Right renal pelvis (tissue), 4 donors: Measurements from ENCODE around the gene HEXIM1. TPM values are rescaled to one million over a fixed set of nuclear protein-coding genes. Genes with fewer than 3 reads are reported as not detected.
A peak's percentile ranks its signal among the peaks of the same experiment; 100 is the strongest.

Experiments used
- DNase-seq, 4 donors: peaks; one replicate each; pipeline ENCODE4 v3.0.0-alpha.2; 2013; ENCODE audit warnings: low read depth in 4 of 4, low spot score in 3 of 4, missing footprints in 1 of 4
- polyA plus RNA-seq, 4 donors: library from polyadenylated mRNA; unstranded; fragments of 120-200 nt; gene quantifications; one replicate each; pipeline ENCODE4 v1.2.1, GENCODE V29; 2013; ENCODE audit not compliant: insufficient read length in 4 of 4

HEXIM1 gene
- polyA plus RNA-seq, 4 donors = 41.5 to 47.5 (median 42.9) TPM

DNA sequence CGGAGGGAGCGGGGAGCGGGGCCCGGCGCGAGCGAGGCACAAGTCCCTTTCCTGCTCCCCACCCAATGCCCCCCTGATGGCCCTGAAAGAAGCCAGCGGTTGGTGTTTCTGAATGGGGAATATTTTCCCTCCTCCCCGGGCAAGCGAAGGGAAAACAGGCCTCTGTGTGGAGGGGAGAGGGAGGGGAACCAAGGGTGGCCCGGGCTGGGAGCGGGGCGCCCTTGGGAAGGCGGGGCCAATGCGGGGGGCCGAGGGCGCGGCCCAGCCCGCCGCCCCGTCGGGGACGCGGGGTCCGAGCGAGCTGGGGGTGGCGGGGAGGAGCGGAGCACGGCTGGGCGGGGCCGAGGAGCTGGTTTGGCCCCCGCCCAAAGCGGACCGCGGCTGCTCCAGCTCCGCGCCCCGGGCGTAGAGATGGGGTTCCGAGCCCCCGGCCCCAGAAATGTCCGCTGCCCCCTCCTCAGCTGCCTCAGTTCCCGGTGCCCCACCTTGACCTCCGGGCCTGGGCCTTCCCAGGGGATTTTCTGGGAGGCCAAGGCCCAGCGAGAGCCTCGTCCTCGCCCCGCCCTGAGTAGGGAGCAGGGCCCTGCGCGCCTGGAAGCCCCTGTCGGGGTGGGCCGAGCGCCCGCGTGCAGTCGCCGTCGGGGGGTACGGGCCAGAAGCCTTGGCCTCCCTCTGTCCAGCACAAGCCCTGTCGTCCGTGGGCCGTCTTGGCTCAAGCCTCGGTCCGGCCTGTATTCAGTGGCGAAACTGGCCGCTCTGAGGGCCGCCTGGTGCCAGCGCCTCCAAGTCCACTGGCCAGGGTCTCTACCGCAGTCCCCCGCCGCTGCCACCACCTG lies 3.9 kb upstream of the HEXIM1 start:
- no peak for DNase-seq

DNA sequence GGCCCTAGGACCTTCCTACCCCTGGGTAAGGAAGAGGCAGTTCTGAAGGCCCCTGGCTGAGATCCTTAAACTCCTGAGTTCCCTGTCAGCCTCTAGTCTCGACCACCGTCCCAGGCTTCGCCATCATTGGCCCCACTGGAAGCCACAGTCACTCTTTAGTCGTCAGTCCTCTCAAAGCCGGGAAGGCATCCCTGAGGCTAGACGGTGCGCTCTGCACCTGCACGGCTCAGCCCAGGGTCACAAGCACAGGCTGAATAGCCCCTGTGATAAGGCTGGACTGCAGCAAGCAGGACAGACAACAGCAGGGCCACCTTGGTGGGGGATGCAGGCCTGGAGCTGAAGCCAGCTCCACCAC lies 3.3 kb upstream of the HEXIM1 start:
- DNase-seq = no peak

DNA sequence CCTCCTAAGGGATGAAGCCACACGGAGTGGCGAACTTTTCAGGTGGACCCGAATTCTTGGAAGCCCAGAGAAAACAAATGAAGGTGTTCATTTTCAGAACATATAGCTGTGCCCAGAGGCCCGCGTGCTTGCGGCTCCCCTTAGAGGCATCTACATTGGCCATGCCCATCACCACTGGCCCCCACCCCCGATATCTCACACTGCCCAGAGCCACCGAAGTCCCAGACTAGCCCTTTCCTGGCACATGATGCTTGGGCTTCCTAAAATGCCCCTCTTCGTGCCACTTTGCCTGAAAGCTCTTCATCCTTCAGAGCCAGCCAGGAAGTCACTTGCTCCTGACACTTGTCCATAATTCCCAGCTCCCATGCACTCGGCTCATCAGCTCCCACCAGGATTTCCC lies 2.1 kb upstream of the HEXIM1 start:
- no peak for DNase-seq

DNA sequence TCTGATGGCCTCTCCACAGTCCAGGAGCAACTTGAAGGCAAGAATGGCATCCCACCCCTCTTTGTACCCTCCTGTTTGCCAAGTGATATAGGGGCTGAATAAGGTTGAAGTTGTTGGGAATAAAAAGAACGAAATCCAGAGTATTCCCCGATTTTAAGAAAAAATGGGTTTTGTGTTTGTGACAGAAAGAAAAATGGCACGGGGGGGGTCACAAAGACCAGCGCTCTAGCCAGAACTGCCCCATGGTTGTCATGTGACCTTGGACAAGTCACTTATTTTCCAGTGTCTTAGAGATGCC lies 1.7 kb upstream of the HEXIM1 start:
- DNase-seq = no peak

DNA sequence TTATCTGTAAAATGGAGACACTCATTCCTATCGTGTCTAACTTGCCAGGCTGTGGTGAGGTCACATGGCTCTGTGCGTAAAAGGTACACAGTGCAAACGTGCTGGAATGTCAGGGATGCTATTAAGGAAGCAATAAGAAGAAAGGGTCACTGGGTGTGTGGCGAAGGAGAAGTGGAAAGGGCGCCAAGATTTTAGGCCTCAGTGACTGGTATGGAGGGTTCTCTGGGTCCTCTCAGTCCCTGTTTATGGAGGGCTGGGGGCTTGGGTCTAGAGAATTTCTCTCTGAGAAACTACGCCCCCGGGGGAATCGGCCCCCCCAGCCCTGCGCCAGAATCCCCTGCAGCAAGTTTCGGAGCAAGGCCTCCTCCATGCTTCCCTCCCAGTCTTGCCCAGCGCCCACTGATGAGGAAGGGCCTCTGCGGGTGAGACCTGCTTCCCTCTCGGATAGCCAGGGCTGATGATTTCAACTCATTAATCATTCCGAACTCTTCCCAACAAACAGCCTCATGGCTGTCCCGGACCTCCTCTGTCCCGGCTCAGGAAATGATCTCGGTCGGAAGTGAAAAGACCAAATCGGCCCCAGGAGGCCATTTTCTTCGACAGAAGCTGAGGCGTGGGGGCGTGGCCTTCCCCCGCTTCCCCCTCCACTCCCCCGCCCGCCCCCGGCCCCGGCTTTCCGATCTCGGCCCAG lies 1.2 kb upstream of the HEXIM1 start:
- no peak for DNase-seq

DNA sequence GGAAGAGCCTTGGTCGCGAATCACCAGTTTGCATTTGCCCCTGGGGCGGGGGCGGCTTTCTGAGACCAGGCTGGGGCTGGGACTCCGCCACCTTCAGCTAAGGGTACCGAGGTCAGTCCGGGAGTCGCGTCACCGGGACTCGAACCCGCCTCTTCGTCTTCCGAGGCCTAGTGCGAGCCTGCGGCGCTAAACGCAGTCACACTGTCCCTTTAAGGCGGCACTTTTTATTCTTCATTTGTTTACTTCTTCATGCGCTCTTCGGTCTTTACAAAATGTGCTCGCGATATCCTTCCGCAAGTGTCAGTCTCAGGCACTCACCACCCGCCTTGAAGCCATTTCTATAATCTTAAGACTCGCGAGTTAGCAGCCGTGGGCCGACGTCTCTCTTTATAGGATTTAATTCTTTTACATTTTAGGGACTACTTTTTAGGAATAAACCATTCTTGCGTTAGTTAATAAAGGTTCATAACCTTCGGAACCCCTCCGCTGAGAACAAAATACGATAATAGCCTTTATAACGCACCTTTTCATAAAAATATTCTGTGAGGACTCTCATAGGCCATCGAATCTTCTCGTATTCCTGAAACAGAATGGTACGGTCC lies 593 bp upstream of the HEXIM1 start:
- peak in 3 of 4 donors; percentile 87 to 93 (median 92) for DNase-seq

DNA sequence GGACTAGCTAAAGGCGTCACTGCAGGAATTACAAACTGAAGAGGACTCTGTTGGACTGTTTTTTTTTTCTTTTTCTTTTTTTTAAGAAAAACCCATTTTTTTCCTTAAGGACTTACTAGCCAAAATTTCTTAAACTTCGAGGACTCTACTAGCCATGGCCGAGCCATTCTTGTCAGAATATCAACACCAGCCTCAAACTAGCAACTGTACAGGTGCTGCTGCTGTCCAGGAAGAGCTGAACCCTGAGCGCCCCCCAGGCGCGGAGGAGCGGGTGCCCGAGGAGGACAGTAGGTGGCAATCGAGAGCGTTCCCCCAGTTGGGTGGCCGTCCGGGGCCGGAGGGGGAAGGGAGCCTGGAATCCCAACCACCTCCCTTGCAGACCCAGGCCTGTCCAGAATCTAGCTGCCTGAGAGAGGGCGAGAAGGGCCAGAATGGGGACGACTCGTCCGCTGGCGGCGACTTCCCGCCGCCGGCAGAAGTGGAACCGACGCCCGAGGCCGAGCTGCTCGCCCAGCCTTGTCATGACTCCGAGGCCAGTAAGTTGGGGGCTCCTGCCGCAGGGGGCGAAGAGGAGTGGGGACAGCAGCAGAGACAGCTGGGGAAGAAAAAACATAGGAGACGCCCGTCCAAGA lies 878 bp downstream of the HEXIM1 start:
- peak in 1 of 4 donors; percentile 87 for DNase-seq

DNA sequence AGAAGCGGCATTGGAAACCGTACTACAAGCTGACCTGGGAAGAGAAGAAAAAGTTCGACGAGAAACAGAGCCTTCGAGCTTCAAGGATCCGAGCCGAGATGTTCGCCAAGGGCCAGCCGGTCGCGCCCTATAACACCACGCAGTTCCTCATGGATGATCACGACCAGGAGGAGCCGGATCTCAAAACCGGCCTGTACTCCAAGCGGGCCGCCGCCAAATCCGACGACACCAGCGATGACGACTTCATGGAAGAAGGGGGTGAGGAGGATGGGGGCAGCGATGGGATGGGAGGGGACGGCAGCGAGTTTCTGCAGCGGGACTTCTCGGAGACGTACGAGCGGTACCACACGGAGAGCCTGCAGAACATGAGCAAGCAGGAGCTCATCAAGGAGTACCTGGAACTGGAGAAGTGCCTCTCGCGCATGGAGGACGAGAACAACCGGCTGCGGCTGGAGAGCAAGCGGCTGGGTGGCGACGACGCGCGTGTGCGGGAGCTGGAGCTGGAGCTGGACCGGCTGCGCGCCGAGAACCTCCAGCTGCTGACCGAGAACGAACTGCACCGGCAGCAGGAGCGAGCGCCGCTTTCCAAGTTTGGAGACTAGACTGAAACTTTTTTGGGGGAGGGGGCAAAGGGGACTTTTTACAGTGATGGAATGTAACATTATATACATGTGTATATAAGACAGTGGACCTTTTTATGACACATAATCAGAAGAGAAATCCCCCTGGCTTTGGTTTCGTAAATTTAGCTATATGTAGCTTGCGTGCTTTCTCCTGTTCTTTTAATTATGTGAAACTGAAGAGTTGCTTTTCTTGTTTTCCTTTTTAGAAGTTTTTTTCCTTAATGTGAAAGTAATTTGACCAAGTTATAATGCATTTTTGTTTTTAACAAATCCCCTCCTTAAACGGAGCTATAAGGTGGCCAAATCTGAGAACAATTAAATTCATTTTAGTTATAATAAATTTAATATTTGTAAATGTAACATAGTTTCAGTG lies 1.7 kb downstream of the HEXIM1 start:
- no peak for DNase-seq

DNA sequence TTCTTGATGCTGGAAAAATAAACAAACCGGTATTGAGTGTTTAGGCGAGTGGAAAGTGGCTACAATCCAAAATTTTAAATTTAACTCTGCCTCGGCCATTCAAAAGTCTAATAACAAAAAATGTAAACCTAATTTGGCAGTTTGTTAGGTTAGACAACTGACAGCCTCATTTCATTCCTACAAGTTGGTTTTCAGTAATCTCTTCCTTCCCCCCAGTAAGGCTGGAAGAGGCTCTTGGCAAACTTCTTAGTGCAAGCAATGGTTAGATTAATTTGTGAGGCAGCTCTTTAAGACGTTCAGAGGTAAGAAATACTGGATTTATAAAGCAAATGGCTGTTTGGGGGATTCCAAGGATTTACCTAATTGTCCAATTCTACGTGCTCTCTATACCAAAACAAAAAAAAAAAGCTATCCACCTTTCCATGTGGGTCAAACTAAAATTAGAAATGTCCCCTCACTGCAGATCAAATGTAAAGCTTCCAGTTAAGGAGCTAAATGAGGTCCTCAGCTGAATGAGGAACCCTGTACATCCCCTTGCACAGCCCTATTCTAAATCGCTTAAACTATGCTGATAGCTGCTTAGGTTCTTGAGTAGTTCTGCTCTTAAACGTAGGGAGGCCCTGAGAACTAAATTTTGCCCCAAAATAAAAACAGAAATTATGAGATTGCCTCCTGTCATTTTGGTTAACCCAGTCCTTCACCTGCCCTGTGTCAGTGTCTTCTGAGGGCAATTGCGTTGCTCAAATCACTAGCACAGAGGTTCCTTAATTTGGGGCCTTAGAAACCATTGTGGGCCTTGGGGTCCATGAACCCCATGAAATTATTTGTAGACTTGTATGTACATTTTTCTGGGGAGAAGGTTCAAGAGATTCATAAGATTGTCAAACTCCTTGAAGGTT lies 2.9 kb downstream of the HEXIM1 start:
- no peak for DNase-seq

DNA sequence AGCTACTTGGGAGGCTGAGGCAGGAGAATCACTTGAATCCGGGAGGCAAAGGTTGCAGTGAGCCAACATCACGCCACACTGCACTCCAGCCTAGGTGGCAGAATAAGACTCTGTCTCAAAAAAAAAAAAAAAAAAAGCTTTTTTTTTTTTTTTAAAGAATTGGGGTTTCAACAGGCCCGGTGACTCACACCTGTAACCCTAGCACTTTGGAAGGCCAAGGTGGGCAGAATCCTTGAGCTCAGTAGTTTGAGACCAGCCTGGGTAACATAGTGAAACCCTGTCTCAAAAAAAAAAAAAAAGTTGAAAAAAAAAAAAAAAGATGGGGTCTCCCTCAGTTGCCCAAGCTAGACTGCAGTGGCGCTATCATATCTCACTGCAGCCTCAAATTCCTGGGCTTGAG lies 6.8 kb downstream of the HEXIM1 start:
- no peak for DNase-seq

DNA sequence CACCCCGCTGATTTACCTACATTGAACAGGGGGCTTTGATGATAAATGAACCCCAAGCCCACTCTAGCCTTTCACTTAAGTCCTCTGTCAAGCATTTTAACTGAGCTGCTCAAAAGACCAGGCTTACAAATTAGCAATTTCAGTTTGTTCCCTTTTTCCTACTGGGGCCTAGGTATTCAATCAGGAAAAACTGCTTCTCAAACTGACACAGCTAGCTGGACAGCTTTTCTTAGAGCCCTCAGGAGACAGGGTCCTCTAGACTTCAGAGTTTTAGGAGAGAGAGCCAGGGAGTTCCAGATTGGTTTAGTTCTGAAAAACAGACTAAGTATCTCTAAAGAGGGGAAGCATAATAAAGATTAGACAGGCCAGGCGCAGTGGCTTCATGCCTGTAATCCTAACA lies 7.2 kb downstream of the HEXIM1 start:
- no peak for DNase-seq

DNA sequence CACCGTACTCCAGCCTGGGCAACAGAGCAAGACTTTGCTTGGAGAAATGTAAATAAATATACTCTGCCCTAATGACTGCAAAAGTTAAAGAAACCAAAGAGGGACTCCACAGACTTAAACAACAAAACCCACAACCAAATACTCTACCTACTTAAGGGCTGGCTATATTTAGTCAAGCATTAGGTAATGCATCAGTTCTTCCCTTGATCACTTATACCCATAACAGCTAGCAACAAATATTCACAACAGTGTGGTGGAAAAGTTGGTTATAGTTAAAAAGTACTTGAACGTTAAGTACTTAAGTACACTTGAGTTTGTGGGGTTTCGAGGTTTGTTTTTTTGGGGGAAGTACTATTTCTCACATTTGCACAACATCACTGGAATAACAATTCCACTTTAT lies 8.0 kb downstream of the HEXIM1 start:
- DNase-seq = no peak

DNA sequence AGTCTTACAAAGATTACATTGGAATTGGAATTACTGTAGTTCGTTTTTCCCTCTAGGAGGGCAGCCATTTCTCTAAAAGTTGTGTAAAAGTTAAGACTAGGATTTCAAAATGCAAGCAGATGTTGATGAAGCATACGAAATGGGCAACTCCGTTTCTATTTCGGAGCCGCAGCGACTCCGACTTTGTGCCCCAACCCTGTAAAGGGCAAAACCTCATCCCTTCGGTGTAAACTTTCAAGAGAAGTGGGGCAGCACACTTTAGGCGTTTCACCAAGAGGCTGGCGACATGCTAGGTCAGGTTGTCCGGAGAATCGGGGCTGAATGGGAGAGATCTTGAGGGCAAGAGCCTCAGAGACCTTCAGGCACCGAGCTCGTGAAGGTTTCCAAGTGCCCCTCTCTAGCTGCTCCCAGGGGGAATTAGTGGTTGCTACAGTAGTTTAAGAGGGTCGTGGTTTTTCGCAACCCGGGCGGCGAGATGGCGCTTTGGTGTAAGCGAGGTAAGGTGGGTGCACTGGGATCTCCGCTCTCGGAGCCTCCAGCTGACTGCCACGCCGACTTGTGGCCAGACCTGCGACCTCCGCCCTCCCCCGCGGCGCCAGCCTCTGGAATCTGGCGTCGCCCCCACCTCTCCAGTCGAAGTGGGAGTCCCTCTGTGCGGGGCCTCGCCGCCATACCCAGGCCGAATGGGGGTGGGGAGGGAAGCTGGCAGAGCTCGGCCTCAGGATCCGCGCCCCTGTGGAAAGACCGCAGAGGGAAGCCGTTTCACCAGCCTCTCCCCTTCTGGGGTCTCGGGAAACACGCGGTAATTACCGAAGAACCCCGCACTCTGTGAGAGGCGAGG lies 12.4 kb downstream of the HEXIM1 start:
- peak in 1 of 4 donors; percentile 77 for DNase-seq

DNA sequence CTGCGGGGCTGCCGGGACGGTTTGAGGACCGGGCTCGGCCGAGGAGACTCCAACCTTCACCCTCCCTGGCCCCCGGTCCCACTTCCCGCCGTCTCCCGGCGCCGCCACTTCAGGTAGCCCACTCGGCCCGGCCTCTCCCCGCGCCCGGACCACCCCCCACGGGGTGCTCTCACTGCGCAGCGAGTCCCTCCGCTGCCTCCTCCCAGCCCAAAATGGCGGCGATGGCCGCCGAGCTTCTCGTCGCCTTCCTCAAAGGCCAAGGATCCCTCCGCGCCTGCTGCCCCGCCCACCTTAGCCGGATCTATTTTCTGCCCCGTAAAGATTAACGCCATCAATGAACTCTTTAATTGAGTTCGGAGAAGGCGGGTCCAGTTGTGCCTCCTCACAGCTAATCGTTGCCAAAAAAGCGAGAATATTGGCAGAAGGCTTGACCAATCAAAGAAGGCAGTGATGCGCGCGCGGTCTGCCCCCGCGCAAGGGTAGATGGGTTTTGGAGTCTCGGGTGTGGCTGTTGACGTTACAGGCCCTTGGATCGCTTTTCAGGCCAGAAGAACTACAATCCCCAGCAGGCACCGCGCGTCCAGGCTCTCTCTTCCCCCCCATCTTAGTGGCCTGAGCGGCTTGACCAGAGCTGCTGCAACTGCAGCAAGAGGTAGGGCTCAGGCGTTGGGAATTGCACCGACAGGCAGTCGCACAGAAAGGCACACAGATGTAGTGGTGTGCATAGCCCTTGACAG lies 13.2 kb downstream of the HEXIM1 start, which contains the start of gene HEXIM2:
Gene HEXIM2, plus strand, starts transcription at position 588 of the 737 bp plus-strand sequence. CDS start 919 bp downstream, outside the sequence.
- peak; percentile 99 to 100 (median 100) for DNase-seq

DNA sequence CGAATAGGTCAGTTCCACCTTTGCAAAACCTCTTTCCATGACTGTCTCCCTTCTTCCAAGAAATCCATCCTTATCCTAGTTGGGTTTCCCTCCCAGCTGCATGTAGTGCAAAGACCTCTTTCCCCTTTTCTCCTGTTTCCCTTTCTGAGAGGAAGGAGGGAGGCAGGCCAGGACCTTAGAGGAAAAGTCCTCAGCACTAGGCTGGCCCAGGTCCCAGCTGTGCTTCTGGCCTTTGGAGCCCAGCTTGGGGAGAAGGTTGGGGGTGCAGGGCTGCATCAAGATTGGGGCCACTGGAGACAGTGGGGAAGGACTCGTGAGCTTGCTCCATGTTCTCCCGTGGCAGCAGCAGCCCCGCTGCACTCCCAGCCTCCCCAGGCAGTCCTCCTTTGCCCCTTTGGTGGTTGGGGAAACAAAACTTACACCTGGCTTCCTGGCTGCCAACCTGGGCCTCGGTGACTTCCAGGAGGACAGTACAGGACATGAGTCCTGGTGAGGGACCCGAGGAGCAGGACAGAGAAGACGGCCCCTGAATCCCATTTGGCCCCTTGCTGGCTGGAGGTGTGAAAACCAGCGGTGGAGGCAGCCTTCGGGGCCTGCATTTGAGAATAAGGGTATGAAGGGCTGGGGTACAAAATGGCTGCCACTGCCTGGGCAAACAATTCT lies 13.9 kb downstream of the HEXIM1 start:
- DNase-seq = no peak

DNA sequence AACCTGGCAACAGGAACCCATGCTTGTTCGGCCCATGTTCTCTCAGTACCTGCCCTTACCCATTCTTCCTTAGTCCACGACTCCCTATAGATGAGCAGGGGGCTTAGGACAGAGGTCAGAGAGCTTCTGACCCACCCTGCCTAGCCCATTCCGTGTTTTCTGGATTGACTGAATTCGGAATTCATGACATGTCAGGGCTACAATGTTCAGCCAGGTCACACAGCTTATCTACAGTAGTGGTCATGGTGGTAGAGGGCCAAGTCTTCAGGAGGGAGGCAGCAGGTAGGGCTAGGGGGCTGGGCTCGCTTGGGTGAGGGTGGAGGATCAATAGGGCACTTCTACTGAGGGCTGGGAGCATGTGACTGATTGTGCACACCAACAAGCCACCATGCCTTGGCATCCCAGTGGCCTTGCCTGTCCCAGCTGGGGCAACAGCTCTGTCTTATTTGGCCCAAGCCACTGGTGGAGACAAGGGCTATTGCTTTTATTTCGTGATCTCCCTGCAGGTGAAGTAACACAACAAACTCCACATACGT lies 16.5 kb downstream of the HEXIM1 start:
- DNase-seq = no peak
